Fibroblast of pulmonary artery (primary cell): ENCODE measurements around the gene VEGFB.
"Not testable (repeated sequence)": the region's sequence is repeated elsewhere in the genome, so short reads cannot be mapped to it uniquely, and the experiment has no call there.

Source experiments
- DNase-seq: peaks from one replicate; pipeline ENCODE4 v3.0.0-alpha.2; 2010; ENCODE audit warnings: low read depth
- H3K4me3 ChIP-seq: replicated peaks from 2 replicates; pipeline ENCODE4 v1.5.1; 2011; ENCODE audit warnings: low read depth, mild to moderate bottlenecking, control low read depth, low read length, moderate library complexity
- CTCF ChIP-seq: IDR thresholded peaks from 2 replicates; pipeline ENCODE4 v1.5.1; 2011; ENCODE audit warnings: mild to moderate bottlenecking, control low read depth, low read length, inconsistent platforms; ENCODE audit errors: missing control alignments

The VEGFB gene

GRCh38 chr11:64243236-64243854 is 9.0 kb downstream of the VEGFB start:
- DNase-seq: no peak
- no peak for TF ChIP-seq CTCF
- no peak overlapping the region for H3K4me3 ChIP-seq

GRCh38 chr11:64244107-64244506 is 9.7 kb downstream of the VEGFB start:
- TF ChIP-seq CTCF: no peak
- H3K4me3 ChIP-seq: no peak overlapping the region

GRCh38 chr11:64244966-64245365 is 10.6 kb downstream of the VEGFB start:
- peak overlapping the region; percentile 94 for H3K4me3 ChIP-seq
- DNase-seq: no peak
- TF ChIP-seq CTCF: no peak

More at GRCh38 chr11:64244107-64244506, 9.7 kb downstream of the VEGFB start:
- no peak for DNase-seq

GRCh38 chr11:64245401-64245796 is 11.0 kb downstream of the VEGFB start:
- H3K4me3 ChIP-seq: peak overlapping the region; percentile 94
- DNase-seq: no peak
- no peak for TF ChIP-seq CTCF

GRCh38 chr11:64245797-64246620 is 11.6 kb downstream of the VEGFB start:
- H3K4me3 ChIP-seq: peak overlapping the region; percentile 94
- peak; percentile 82 for DNase-seq
- TF ChIP-seq CTCF: no peak

- peak overlapping the region; percentile 94 for H3K4me3 ChIP-seq
- DNase-seq: not testable (repeated sequence)
These were observed 12.2 kb downstream of the VEGFB start for GRCh38 chr11:64246621-64246870.

GRCh38 chr11:64246871-64247728 is 12.7 kb downstream of the VEGFB start, which contains the start of gene PPP1R14B:
Gene PPP1R14B, minus strand, starts transcription at chr11:64246943. Its CDS starts 270 bp downstream, at chr11:64246673.
- H3K4me3 ChIP-seq: peak within 1 kb of the TSS; percentile 94
- TF ChIP-seq CTCF: no peak
- DNase-seq: peak; percentile 84
